ENCODE measurements around the gene LGALS14. TPM values are rescaled to one million over a fixed set of nuclear protein-coding genes. Genes with fewer than 3 reads are reported as not detected.

Gene LGALS14
- total RNA-seq, 1 experiment from 2014 or later = not detected

- CTCF ChIA-PET = interaction anchor here (0.6 kb wide), 1 partner anchor 285 kb away, joined by 5 read pairs; no protein-coding TSS in a partner anchor
- no peaks in the 10 kb centered on the region for H3K4me1 Mint-ChIP-seq (ENCODE audit: low read depth, unreplicated experiment)
Observed at GRCh38 chr19:39752390-39752789, 48.1 kb downstream of the LGALS14 start.

GRCh38 chr19:39752795-39753194, 48.5 kb downstream of the LGALS14 start:
- Mint-ChIP-seq H3K9me3 (ENCODE audit: low read depth, unreplicated experiment) (no peaks in the 10 kb centered on the region), H3K36me3 (ENCODE audit: insufficient read depth, unreplicated experiment) (no peaks in the 10 kb centered on the region), H3K4me3 (ENCODE audit: low read depth, unreplicated experiment) (no peak overlapping the region), H3K4me1 (ENCODE audit: low read depth, unreplicated experiment) (no peaks in the 10 kb centered on the region), H3K27ac (ENCODE audit: unreplicated experiment) (no peak overlapping the region), H3K27me3 (ENCODE audit: unreplicated experiment) (peaks cover 34% of the 10 kb centered on the region)
- TF ChIP-seq CTCF (IDR thresholded peaks at IDR 0.05; ENCODE audit: unreplicated experiment) = no peak
- DNase-seq = no peak
- CTCF ChIA-PET = no interaction called here
- no TSS peak for BruUV-seq (replicated peaks)
- intact Hi-C loops (cut with micrococcal nuclease; ENCODE audit: unreplicated experiment) = no loop called here

More at GRCh38 chr19:39752390-39752789, 48.1 kb downstream of the LGALS14 start:
- DNase-seq = no peak
- H3K4me3 Mint-ChIP-seq (ENCODE audit: low read depth, unreplicated experiment) = no peak overlapping the region
- TF ChIP-seq CTCF (IDR thresholded peaks at IDR 0.05; ENCODE audit: unreplicated experiment) = no peak
- intact Hi-C loops (cut with micrococcal nuclease; ENCODE audit: unreplicated experiment) = no loop called here
- H3K27me3 Mint-ChIP-seq (ENCODE audit: unreplicated experiment) = peaks cover 38% of the 10 kb centered on the region
- H3K9me3 Mint-ChIP-seq (ENCODE audit: low read depth, unreplicated experiment) = no peaks in the 10 kb centered on the region
- no peak overlapping the region for H3K27ac Mint-ChIP-seq (ENCODE audit: unreplicated experiment)
- no TSS peak for BruUV-seq (replicated peaks)
- H3K36me3 Mint-ChIP-seq (ENCODE audit: insufficient read depth, unreplicated experiment) = no peaks in the 10 kb centered on the region

- H3K27me3 Mint-ChIP-seq (ENCODE audit: unreplicated experiment) = peaks cover 19% of the 10 kb centered on the region
- intact Hi-C loops (cut with micrococcal nuclease; ENCODE audit: unreplicated experiment) = no loop called here
- TF ChIP-seq CTCF (IDR thresholded peaks at IDR 0.05; ENCODE audit: unreplicated experiment) = no peak
- H3K36me3 Mint-ChIP-seq (ENCODE audit: insufficient read depth, unreplicated experiment) = no peaks in the 10 kb centered on the region
- H3K27ac Mint-ChIP-seq (ENCODE audit: unreplicated experiment) = no peak overlapping the region
- BruUV-seq (replicated peaks) = no TSS peak
- no peaks in the 10 kb centered on the region for H3K9me3 Mint-ChIP-seq (ENCODE audit: low read depth, unreplicated experiment)
- H3K4me1 Mint-ChIP-seq (ENCODE audit: low read depth, unreplicated experiment) = no peaks in the 10 kb centered on the region
- DNase-seq = no peak
- CTCF ChIA-PET = no interaction called here
- H3K4me3 Mint-ChIP-seq (ENCODE audit: low read depth, unreplicated experiment) = no peak overlapping the region
Observed at GRCh38 chr19:39754544-39754943, 50.3 kb downstream of the LGALS14 start.

GRCh38 chr19:39754971-39755370, 50.7 kb downstream of the LGALS14 start:
- CTCF ChIA-PET = no interaction called here
- no peak for TF ChIP-seq CTCF (IDR thresholded peaks at IDR 0.05; ENCODE audit: unreplicated experiment)
- no peaks in the 10 kb centered on the region for H3K9me3 Mint-ChIP-seq (ENCODE audit: low read depth, unreplicated experiment)
- intact Hi-C loops (cut with micrococcal nuclease; ENCODE audit: unreplicated experiment) = no loop called here
- no TSS peak for BruUV-seq (replicated peaks)
- H3K4me3 Mint-ChIP-seq (ENCODE audit: low read depth, unreplicated experiment) = no peak overlapping the region
- no peaks in the 10 kb centered on the region for H3K4me1 Mint-ChIP-seq (ENCODE audit: low read depth, unreplicated experiment)
- DNase-seq = no peak
- no peaks in the 10 kb centered on the region for H3K36me3 Mint-ChIP-seq (ENCODE audit: insufficient read depth, unreplicated experiment)
- peaks cover 15% of the 10 kb centered on the region for H3K27me3 Mint-ChIP-seq (ENCODE audit: unreplicated experiment)
- H3K27ac Mint-ChIP-seq (ENCODE audit: unreplicated experiment) = no peak overlapping the region

Other genes with a start within 250 kb of the LGALS14 start
- 110 and 116 TPM in 2 replicates for gene TIMM50, start 223.6 kb upstream of the LGALS14 start, total RNA-seq (2022)
- 0.19 and 0.42 TPM in 2 replicates for gene DLL3, start 205.5 kb upstream of the LGALS14 start, total RNA-seq (2022)
- not detected in 2 replicates for gene SELENOV, start 189.3 kb upstream of the LGALS14 start, total RNA-seq (2022)
- gene EID2B, start 171.6 kb upstream of the LGALS14 start, total RNA-seq (2022) = 2.4 and 3.3 TPM in 2 replicates
- gene EID2, start 164.3 kb upstream of the LGALS14 start, total RNA-seq (2022) = 14.6 and 17.5 TPM in 2 replicates
- gene LGALS13, start 102.0 kb upstream of the LGALS14 start, total RNA-seq (2022) = not detected in 2 replicates
- gene LGALS16, start 48.6 kb upstream of the LGALS14 start, total RNA-seq (2022) = not detected in 2 replicates
- gene CLC, start 33.5 kb downstream of the LGALS14 start, total RNA-seq (2022) = not detected in 2 replicates
- gene LEUTX, start 74.4 kb downstream of the LGALS14 start, total RNA-seq (2022) = not detected in 2 replicates
- 21.5 and 24.6 TPM in 2 replicates for gene DYRK1B, start 129.7 kb downstream of the LGALS14 start, total RNA-seq (2022)
- 641 and 724 TPM in 2 replicates for gene FBL, start 141.9 kb downstream of the LGALS14 start, total RNA-seq (2022)
- gene FCGBP, start 230.2 kb downstream of the LGALS14 start, total RNA-seq (2022) = 3.7 and 5.3 TPM in 2 replicates